Smooth muscle cell (in vitro differentiated cells): ENCODE results near the gene C13orf46. TPM values are rescaled to one million over a fixed set of nuclear protein-coding genes. Genes with fewer than 3 reads are reported as not detected.

ENCODE experiments used
- DNase-seq: peaks from one replicate; lab custom pipeline; 2025; ENCODE audit not compliant: unreplicated experiment; lab: John Stamatoyannopoulos, UW
- H2AFZ ChIP-seq: fragments of 200-600 bp; sonication (generic); 2 replicates; pipeline ENCODE4 v1.6.0; 2016; ENCODE audit warnings: antibody characterized with exemption, low read depth, mild to moderate bottlenecking
- H3F3A ChIP-seq: fragments of 200-600 bp; sonication (generic); 2 replicates; pipeline ENCODE4 v1.6.0; 2017; ENCODE audit warnings: antibody characterized with exemption, low read depth
- H3K27ac ChIP-seq: fragments of 200-600 bp; sonication (generic); 2 replicates; pipeline ENCODE4 v1.5.1; 2016; ENCODE audit warnings: low read depth, mild to moderate bottlenecking
- H3K27me3 ChIP-seq: fragments of 200-600 bp; sonication (generic); 2 replicates; pipeline ENCODE4 v1.6.1; 2016; ENCODE audit warnings: low read depth, mild to moderate bottlenecking
- H3K36me3 ChIP-seq: fragments of 200-600 bp; sonication (generic); 2 replicates; pipeline ENCODE4 v1.5.1; 2016; ENCODE audit warnings: low read depth
- H3K4me1 ChIP-seq: fragments of 200-600 bp; sonication (generic); 2 replicates; pipeline ENCODE4 v1.5.1; 2016; ENCODE audit warnings: low read depth
- H3K4me2 ChIP-seq: fragments of 200-600 bp; sonication (generic); 2 replicates; pipeline ENCODE4 v1.6.0; 2016; ENCODE audit warnings: mild to moderate bottlenecking
- H3K4me3 ChIP-seq: fragments of 200-600 bp; sonication (generic); 2 replicates; pipeline ENCODE4 v1.5.1; 2016; ENCODE audit warnings: mild to moderate bottlenecking
- H3K79me2 ChIP-seq: fragments of 200-600 bp; sonication (generic); 2 replicates; pipeline ENCODE4 v1.6.0; 2016; ENCODE audit warnings: low read depth, mild to moderate bottlenecking
- H3K9ac ChIP-seq: fragments of 200-600 bp; sonication (generic); 2 replicates; pipeline ENCODE4 v1.6.0; 2016; ENCODE audit warnings: low read depth
- H3K9me3 ChIP-seq: fragments of 200-600 bp; sonication (generic); replicated peaks from 2 replicates; pipeline ENCODE4 v1.5.1; 2016; ENCODE audit warnings: low read depth
- H4K20me1 ChIP-seq: fragments of 200-600 bp; sonication (generic); 2 replicates; pipeline ENCODE4 v1.6.0; 2016; ENCODE audit warnings: low read depth
- CTCF ChIP-seq: fragments of 200-600 bp; sonication (generic); IDR thresholded peaks from 2 replicates; pipeline ENCODE4 v1.5.1; 2017; ENCODE audit warnings: borderline replicate concordance, mild to moderate bottlenecking, antibody characterized with exemption; ENCODE audit not compliant: insufficient read depth, poor library complexity, severe bottlenecking
- WGBS: methylation state at CpG from one replicate; pipeline ENCODE4 v1.1.7; 2016; ENCODE audit warnings: low lambda C conversion rate; 5-methylcytosine and 5-hydroxymethylcytosine counted together
- polyA plus RNA-seq: library from polyadenylated mRNA; unstranded; fragments of >200 nt; fragmentation: Nextera tagmentation; extraction: Ambion mirVana; gene quantifications from 2 replicates; pipeline ENCODE4 v1.2.1, GENCODE V29; 2016
- total RNA-seq: library from RNA; depleted of rRNA; stranded (reverse); fragments of >200 nt; gene quantifications from 2 replicates; pipeline ENCODE4 v1.2.3, GENCODE V29; 2014

Gene C13orf46
- total and polyA plus RNA-seq, 2 experiments from 2014 or later, result 0.26 to 5.8 TPM

GRCh38 chr13:113920606-113921286 is 53.1 kb downstream of the C13orf46 start:
- Histone ChIP-seq H3K9ac (no peak overlapping the region), H3K36me3 (no peaks in the 10 kb centered on the region), H3K79me2 (no peaks in the 10 kb centered on the region), H4K20me1 (no peaks in the 10 kb centered on the region), H2AFZ (no peak overlapping the region), H3K27me3 (no peaks in the 10 kb centered on the region), H3K27ac (no peak overlapping the region), H3K4me1 (no peaks in the 10 kb centered on the region), H3F3A (no peaks in the 10 kb centered on the region), H3K9me3 (no peaks in the 10 kb centered on the region), H3K4me2 (no peak overlapping the region), H3K4me3 (no peak overlapping the region)
- DNase-seq, result no peak
- no peak for TF ChIP-seq CTCF
- WGBS, result 97% methylated on average over 13 of the region's 13 CpGs

GRCh38 chr13:113919761-113920559 is 53.9 kb downstream of the C13orf46 start:
- 88% methylated on average over 9 of the region's 9 CpGs for WGBS
- no peaks in the 10 kb centered on the region for H3K4me1 ChIP-seq
- no peak overlapping the region for H3K4me3 ChIP-seq
- no peak for DNase-seq
- no peak for TF ChIP-seq CTCF
- no peak overlapping the region for H3K4me2 ChIP-seq
- no peaks in the 10 kb centered on the region for H3K79me2 ChIP-seq
- no peaks in the 10 kb centered on the region for H4K20me1 ChIP-seq
- H3K9me3 ChIP-seq, result no peaks in the 10 kb centered on the region
- no peak overlapping the region for H2AFZ ChIP-seq
- H3F3A ChIP-seq, result no peaks in the 10 kb centered on the region
- no peak overlapping the region for H3K9ac ChIP-seq
- H3K27ac ChIP-seq, result no peak overlapping the region
- no peaks in the 10 kb centered on the region for H3K36me3 ChIP-seq
- no peaks in the 10 kb centered on the region for H3K27me3 ChIP-seq

GRCh38 chr13:113918981-113919701 is 54.7 kb downstream of the C13orf46 start:
- WGBS, result 92% methylated on average over 23 of the region's 23 CpGs

More at GRCh38 chr13:113918981-113919701, 54.7 kb downstream of the C13orf46 start:
- Histone ChIP-seq H3K27me3 (no peaks in the 10 kb centered on the region), H3K36me3 (no peaks in the 10 kb centered on the region), H3K9ac (no peak overlapping the region), H3K9me3 (no peaks in the 10 kb centered on the region), H3F3A (no peaks in the 10 kb centered on the region), H3K4me3 (no peak overlapping the region), H2AFZ (no peak overlapping the region), H3K79me2 (no peaks in the 10 kb centered on the region), H3K27ac (no peak overlapping the region), H3K4me2 (no peak overlapping the region), H4K20me1 (no peaks in the 10 kb centered on the region), H3K4me1 (no peaks in the 10 kb centered on the region)
- no peak for TF ChIP-seq CTCF
- no peak for DNase-seq
